ENCODE measurements around the gene MAPK1. TPM values are rescaled to one million over a fixed set of nuclear protein-coding genes. Genes with fewer than 3 reads are reported as not detected.
"Not testable (repeated sequence)": the region's sequence is repeated elsewhere in the genome, so short reads cannot be mapped to it uniquely, and the experiment has no call there.

MAPK1 gene
- total RNA-seq, 4 donors from 2014 or later: 36.0 to 57.6 (median 45.0) TPM

GRCh38 chr22:21726650-21727049, 140.8 kb downstream of the MAPK1 start:
- H3K27ac ChIP-seq: no peak overlapping the region
- no peaks in the 10 kb centered on the region for H3K9me3 ChIP-seq
- H3K36me3 ChIP-seq: no peaks in the 10 kb centered on the region
- intact Hi-C loops (cut with DNase I): no loop called here
- DNase-seq: no peak
- no peaks in the 10 kb centered on the region for H3K27me3 ChIP-seq
- WGBS, 2 donors: 51 to 56% methylated on average over 2 to 3 of the region's 5 CpGs
- H3K4me3 ChIP-seq: no peak overlapping the region
- no peaks in the 10 kb centered on the region for H3K4me1 ChIP-seq
- TF ChIP-seq POLR2A (IDR thresholded peaks at IDR 0.05) (no peak), CTCF (IDR thresholded peaks at IDR 0.05) (peak in 1 of 6 experiments; percentile 33)

GRCh38 chr22:21725956-21726649, 141.3 kb downstream of the MAPK1 start:
- no peaks in the 10 kb centered on the region for H3K4me1 ChIP-seq
- H3K36me3 ChIP-seq: no peaks in the 10 kb centered on the region
- H3K27ac ChIP-seq: no peak overlapping the region
- intact Hi-C loops (cut with DNase I): no loop called here
- no peaks in the 10 kb centered on the region for H3K27me3 ChIP-seq
- TF ChIP-seq CTCF (IDR thresholded peaks at IDR 0.05): no peak
- no peaks in the 10 kb centered on the region for H3K9me3 ChIP-seq
- WGBS, 2 donors: 68 to 92% methylated on average over 2 to 12 of the region's 19 CpGs
- no peak for DNase-seq
- H3K4me3 ChIP-seq: no peak overlapping the region

GRCh38 chr22:21724496-21724895, 142.9 kb downstream of the MAPK1 start:
- H3K4me3 ChIP-seq; intact Hi-C loops (cut with DNase I); H3K27me3 ChIP-seq; H3K4me1 ChIP-seq; H3K27ac ChIP-seq; H3K9me3 ChIP-seq; H3K36me3 ChIP-seq; DNase-seq: not testable (repeated sequence)
- WGBS, 2 donors: 91 to 100% methylated on average over 3 of the region's 3 CpGs

GRCh38 chr22:21721195-21721852, 146.1 kb downstream of the MAPK1 start:
- H3K4me1 ChIP-seq; H3K4me3 ChIP-seq; H3K27me3 ChIP-seq; DNase-seq; H3K36me3 ChIP-seq; H3K27ac ChIP-seq; intact Hi-C loops (cut with DNase I); H3K9me3 ChIP-seq: not testable (repeated sequence)
- 95% methylated on average over 14 of the region's 15 CpGs for WGBS, 2 donors

GRCh38 chr22:21720191-21720859, 147.1 kb downstream of the MAPK1 start:
- H3K4me3 ChIP-seq; DNase-seq; H3K27me3 ChIP-seq; H3K9me3 ChIP-seq; intact Hi-C loops (cut with DNase I); H3K27ac ChIP-seq; H3K4me1 ChIP-seq; H3K36me3 ChIP-seq: not testable (repeated sequence)
- 93 to 94% methylated on average over 10 of the region's 10 CpGs for WGBS, 2 donors

- Histone ChIP-seq H3K4me3 (no peak overlapping the region), H3K27ac (no peak overlapping the region), H3K9me3 (no peaks in the 10 kb centered on the region), H3K27me3 (no peaks in the 10 kb centered on the region), H3K36me3 (no peaks in the 10 kb centered on the region), H3K4me1 (no peaks in the 10 kb centered on the region)
- WGBS, 2 donors: 25 to 38% methylated on average over 4 of the region's 4 CpGs
- DNase-seq: no peak
- TF ChIP-seq CTCF (IDR thresholded peaks at IDR 0.05) (no peak), POLR2A (IDR thresholded peaks at IDR 0.05) (no peak)
- intact Hi-C loops (cut with DNase I): no loop called here
These were observed 148.4 kb downstream of the MAPK1 start for GRCh38 chr22:21719024-21719423.

All from esophagus squamous epithelium (tissue), 5 donors.